ENCODE data around the gene HEBP2. TPM values are rescaled to one million over a fixed set of nuclear protein-coding genes. Genes with fewer than 3 reads are reported as not detected.

Gene HEBP2
- total RNA-seq, 1 donor: 35.8 TPM

DNA sequence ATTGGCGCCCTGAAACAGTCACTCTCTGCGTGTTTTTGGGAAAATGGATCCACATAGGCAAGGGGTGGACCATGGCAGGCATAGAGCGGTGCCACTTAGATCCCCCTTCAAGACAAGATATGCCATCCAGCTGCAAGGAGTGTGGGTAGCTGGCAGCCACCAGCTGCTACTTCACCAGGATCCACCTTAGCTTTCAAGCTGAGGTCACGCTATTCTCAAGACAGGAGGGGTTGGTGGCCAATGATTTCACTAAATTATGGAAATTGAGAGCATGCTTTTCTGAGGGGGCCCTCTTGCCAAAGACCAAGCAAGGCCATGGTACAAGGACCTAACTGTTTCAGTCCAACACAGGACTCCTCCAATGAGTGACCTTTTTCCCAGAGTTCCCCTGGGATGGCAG lies 16.3 kb downstream of the HEBP2 start:
- Histone ChIP-seq H3K27me3 (ENCODE audit: insufficient read depth, low read length) (no peaks in the 10 kb centered on the region), H3K27ac (ENCODE audit: low read depth, low read length) (no peak overlapping the region), H4K20me1 (ENCODE audit: insufficient read depth, low read length) (no peaks in the 10 kb centered on the region), H3K4me2 (ENCODE audit: insufficient read depth, low read length) (no peak overlapping the region), H3K4me3 (ENCODE audit: insufficient read depth, low read length) (no peak overlapping the region), H2AFZ (ENCODE audit: low read length) (no peak overlapping the region), H3K36me3 (ENCODE audit: insufficient read depth, low read length) (no peaks in the 10 kb centered on the region), H3K4me1 (ENCODE audit: insufficient read depth, low read length) (no peaks in the 10 kb centered on the region), H3K9me3 (ENCODE audit: low read depth, low read length) (no peaks in the 10 kb centered on the region), H3K79me2 (ENCODE audit: insufficient read depth, low read length) (no peaks in the 10 kb centered on the region)
- TF ChIP-seq, protein P1, sequence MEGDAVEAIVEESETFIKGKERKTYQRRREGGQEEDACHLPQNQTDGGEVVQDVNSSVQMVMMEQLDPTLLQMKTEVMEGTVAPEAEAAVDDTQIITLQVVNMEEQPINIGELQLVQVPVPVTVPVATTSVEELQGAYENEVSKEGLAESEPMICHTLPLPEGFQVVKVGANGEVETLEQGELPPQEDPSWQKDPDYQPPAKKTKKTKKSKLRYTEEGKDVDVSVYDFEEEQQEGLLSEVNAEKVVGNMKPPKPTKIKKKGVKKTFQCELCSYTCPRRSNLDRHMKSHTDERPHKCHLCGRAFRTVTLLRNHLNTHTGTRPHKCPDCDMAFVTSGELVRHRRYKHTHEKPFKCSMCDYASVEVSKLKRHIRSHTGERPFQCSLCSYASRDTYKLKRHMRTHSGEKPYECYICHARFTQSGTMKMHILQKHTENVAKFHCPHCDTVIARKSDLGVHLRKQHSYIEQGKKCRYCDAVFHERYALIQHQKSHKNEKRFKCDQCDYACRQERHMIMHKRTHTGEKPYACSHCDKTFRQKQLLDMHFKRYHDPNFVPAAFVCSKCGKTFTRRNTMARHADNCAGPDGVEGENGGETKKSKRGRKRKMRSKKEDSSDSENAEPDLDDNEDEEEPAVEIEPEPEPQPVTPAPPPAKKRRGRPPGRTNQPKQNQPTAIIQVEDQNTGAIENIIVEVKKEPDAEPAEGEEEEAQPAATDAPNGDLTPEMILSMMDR (IDR thresholded peaks at IDR 0.05; ENCODE audit: extremely low read depth, low read depth, low read length): no peak
- no peak for DNase-seq (ENCODE audit: insufficient read length, low spot score, missing footprints)

DNA sequence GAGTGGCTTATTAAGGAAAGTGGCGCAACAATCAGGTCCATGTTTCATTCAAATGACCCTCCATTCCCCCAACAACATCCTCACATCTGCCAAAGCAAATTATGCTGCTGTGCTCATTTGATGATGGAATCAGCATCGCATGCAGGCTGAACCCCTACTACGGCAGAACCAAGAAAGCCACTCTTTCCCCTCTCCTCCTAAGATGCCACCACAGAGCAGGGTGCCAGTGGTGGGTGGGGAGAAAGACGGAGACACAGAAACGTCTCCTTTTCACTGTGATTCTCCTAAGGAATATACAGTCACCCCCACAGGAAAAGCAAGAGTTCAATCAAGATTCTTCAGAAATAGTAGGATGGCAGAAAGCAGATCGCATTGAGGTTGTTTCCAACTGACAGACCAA lies 17.1 kb downstream of the HEBP2 start:
- no peaks in the 10 kb centered on the region for H3K79me2 ChIP-seq (ENCODE audit: insufficient read depth, low read length)
- no peaks in the 10 kb centered on the region for H3K36me3 ChIP-seq (ENCODE audit: insufficient read depth, low read length)
- H3K9me3 ChIP-seq (ENCODE audit: low read depth, low read length): no peaks in the 10 kb centered on the region
- DNase-seq (ENCODE audit: insufficient read length, low spot score, missing footprints): no peak
- no peaks in the 10 kb centered on the region for H3K27me3 ChIP-seq (ENCODE audit: insufficient read depth, low read length)
- no peaks in the 10 kb centered on the region for H3K4me1 ChIP-seq (ENCODE audit: insufficient read depth, low read length)
- no peak overlapping the region for H3K27ac ChIP-seq (ENCODE audit: low read depth, low read length)
- H3K4me3 ChIP-seq (ENCODE audit: insufficient read depth, low read length): no peak overlapping the region
- H4K20me1 ChIP-seq (ENCODE audit: insufficient read depth, low read length): no peaks in the 10 kb centered on the region
- no peak overlapping the region for H3K4me2 ChIP-seq (ENCODE audit: insufficient read depth, low read length)
- no peak overlapping the region for H2AFZ ChIP-seq (ENCODE audit: low read length)
- TF ChIP-seq, protein P1 (IDR thresholded peaks at IDR 0.05; ENCODE audit: extremely low read depth, low read depth, low read length): no peak

DNA sequence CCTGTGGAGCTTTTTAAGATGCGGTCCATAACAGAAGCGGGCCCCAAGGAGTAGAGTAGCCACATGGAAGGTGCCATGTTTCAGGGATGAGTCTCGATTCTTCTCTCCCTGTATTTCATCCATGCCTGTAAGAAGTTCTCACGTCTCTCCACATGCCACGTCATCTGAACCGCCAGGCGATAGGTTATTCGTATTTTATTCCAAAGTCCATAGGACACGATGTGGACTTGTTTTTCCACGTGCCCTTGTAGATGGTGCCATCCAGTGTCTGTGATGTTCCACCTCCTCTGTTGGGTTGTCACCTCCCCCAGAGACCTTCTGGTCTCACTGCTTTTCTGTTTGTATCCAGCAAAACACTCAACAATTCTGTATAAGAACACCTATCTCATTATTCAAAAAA lies 17.6 kb downstream of the HEBP2 start:
- Histone ChIP-seq H3K4me2 (ENCODE audit: insufficient read depth, low read length) (no peak overlapping the region), H3K4me3 (ENCODE audit: insufficient read depth, low read length) (no peak overlapping the region), H3K4me1 (ENCODE audit: insufficient read depth, low read length) (no peaks in the 10 kb centered on the region), H3K9me3 (ENCODE audit: low read depth, low read length) (no peaks in the 10 kb centered on the region), H3K27ac (ENCODE audit: low read depth, low read length) (no peak overlapping the region), H4K20me1 (ENCODE audit: insufficient read depth, low read length) (no peaks in the 10 kb centered on the region), H3K36me3 (ENCODE audit: insufficient read depth, low read length) (no peaks in the 10 kb centered on the region), H3K27me3 (ENCODE audit: insufficient read depth, low read length) (no peaks in the 10 kb centered on the region), H2AFZ (ENCODE audit: low read length) (no peak overlapping the region), H3K79me2 (ENCODE audit: insufficient read depth, low read length) (no peaks in the 10 kb centered on the region)
- TF ChIP-seq, protein P1 (IDR thresholded peaks at IDR 0.05; ENCODE audit: extremely low read depth, low read depth, low read length): no peak
- no peak for DNase-seq (ENCODE audit: insufficient read length, low spot score, missing footprints)

DNA sequence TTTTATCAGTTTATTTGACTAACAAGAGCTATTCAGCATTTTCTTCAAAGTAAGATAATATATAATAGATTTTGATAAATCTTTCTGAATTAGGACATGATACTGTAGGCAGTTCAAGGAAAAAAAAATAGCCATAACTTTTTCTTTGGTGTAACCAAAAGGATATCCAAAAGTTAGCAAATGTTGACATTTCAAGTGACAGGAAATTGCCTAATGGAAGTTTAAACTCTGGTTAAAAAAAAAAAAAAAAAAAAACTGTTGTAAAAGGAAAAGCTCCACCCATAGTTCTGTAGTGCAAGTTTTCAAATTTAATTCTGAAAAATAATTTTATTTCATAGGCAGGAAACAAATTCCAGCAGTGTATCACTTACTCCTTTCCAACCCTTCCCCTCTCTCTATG lies 18.8 kb downstream of the HEBP2 start:
- Histone ChIP-seq H3K36me3 (ENCODE audit: insufficient read depth, low read length) (no peaks in the 10 kb centered on the region), H2AFZ (ENCODE audit: low read length) (no peak overlapping the region), H3K27ac (ENCODE audit: low read depth, low read length) (no peak overlapping the region), H3K79me2 (ENCODE audit: insufficient read depth, low read length) (no peaks in the 10 kb centered on the region), H3K4me1 (ENCODE audit: insufficient read depth, low read length) (no peaks in the 10 kb centered on the region), H4K20me1 (ENCODE audit: insufficient read depth, low read length) (no peaks in the 10 kb centered on the region), H3K9me3 (ENCODE audit: low read depth, low read length) (no peaks in the 10 kb centered on the region), H3K4me2 (ENCODE audit: insufficient read depth, low read length) (no peak overlapping the region), H3K4me3 (ENCODE audit: insufficient read depth, low read length) (no peak overlapping the region), H3K27me3 (ENCODE audit: insufficient read depth, low read length) (no peaks in the 10 kb centered on the region)
- TF ChIP-seq, protein P1 (IDR thresholded peaks at IDR 0.05; ENCODE audit: extremely low read depth, low read depth, low read length): no peak
- DNase-seq (ENCODE audit: insufficient read length, low spot score, missing footprints): no peak
